BLaER1 (cell line): ENCODE data around the gene APCDD1.

ENCODE experiments used
- H3K27ac ChIP-seq: shearing (Covaris generic); formaldehyde crosslinking; 2 replicates; pipeline ENCODE4 v1.8.1; 2022
- H3K27me3 ChIP-seq: shearing (Covaris generic); formaldehyde crosslinking; 2 replicates; pipeline ENCODE4 v1.8.1; 2022
- H3K36me3 ChIP-seq: shearing (Covaris generic); formaldehyde crosslinking; 2 replicates; pipeline ENCODE4 v1.8.1; 2022
- H3K4me1 ChIP-seq: shearing (Covaris generic); formaldehyde crosslinking; 2 replicates; pipeline ENCODE4 v1.8.1; 2022
- H3K4me2 ChIP-seq: shearing (Covaris generic); formaldehyde crosslinking; 2 replicates; pipeline ENCODE4 v1.8.1; 2022
- H3K4me3 ChIP-seq: shearing (Covaris generic); formaldehyde crosslinking; 2 replicates; pipeline ENCODE4 v1.8.1; 2022
- H3K9ac ChIP-seq: shearing (Covaris generic); formaldehyde crosslinking; 2 replicates; pipeline ENCODE4 v1.8.1; 2022
- H3K9me3 ChIP-seq: shearing (Covaris generic); formaldehyde crosslinking; 2 replicates; pipeline ENCODE4 v1.8.1; 2022
- H4K20me1 ChIP-seq: shearing (Covaris generic); formaldehyde crosslinking; 2 replicates; pipeline ENCODE4 v1.8.1; 2022
- Cebpa-rat ChIP-seq: shearing (Covaris generic); IDR thresholded peaks from 2 replicates; pipeline ENCODE4 v1.8.1; 2022

The APCDD1 gene

GRCh38 chr18:10519366-10519765, 64.9 kb downstream of the APCDD1 start:
- Histone ChIP-seq H3K9me3 (no peaks in the 10 kb centered on the region; the same call in 1 of the 2 replicates), H3K27ac (peak overlapping the region; percentile 33), H3K27me3 (no peaks in the 10 kb centered on the region), H3K36me3 (no peaks in the 10 kb centered on the region), H3K4me1 (peaks cover 27% of the 10 kb centered on the region), H4K20me1 (no peaks in the 10 kb centered on the region), H3K4me3 (no peak overlapping the region), H3K9ac (no peak overlapping the region), H3K4me2 (peak overlapping the region; percentile 78)
- no peak for TF ChIP-seq Cebpa-rat

GRCh38 chr18:10519999-10520935, 65.8 kb downstream of the APCDD1 start:
- Histone ChIP-seq H3K27ac (peak overlapping the region; percentile 33; the same call in 1 of the 2 replicates), H3K9me3 (no peaks in the 10 kb centered on the region; the same call in 1 of the 2 replicates), H4K20me1 (no peaks in the 10 kb centered on the region), H3K27me3 (no peaks in the 10 kb centered on the region), H3K4me1 (peaks cover 32% of the 10 kb centered on the region), H3K9ac (no peak overlapping the region), H3K36me3 (no peaks in the 10 kb centered on the region), H3K4me3 (no peak overlapping the region; the same call in 1 of the 2 replicates), H3K4me2 (peak overlapping the region; percentile 78)
- TF ChIP-seq Cebpa-rat, result no peak

- Histone ChIP-seq H3K27me3 (no peaks in the 10 kb centered on the region), H3K27ac (no peak overlapping the region), H3K4me2 (no peak overlapping the region), H3K4me1 (peaks cover 37% of the 10 kb centered on the region), H3K4me3 (no peak overlapping the region), H4K20me1 (peaks cover 4% of the 10 kb centered on the region; the same call in 1 of the 2 replicates), H3K9ac (no peak overlapping the region), H3K9me3 (no peaks in the 10 kb centered on the region; the same call in 1 of the 2 replicates), H3K36me3 (no peaks in the 10 kb centered on the region)
- TF ChIP-seq Cebpa-rat, result no peak
Measured at GRCh38 chr18:10521566-10521965, 67.1 kb downstream of the APCDD1 start.

GRCh38 chr18:10522574-10522973, 68.1 kb downstream of the APCDD1 start:
- Histone ChIP-seq H3K27ac (no peak overlapping the region), H4K20me1 (peaks cover 14% of the 10 kb centered on the region), H3K36me3 (no peaks in the 10 kb centered on the region), H3K4me2 (no peak overlapping the region), H3K9me3 (no peaks in the 10 kb centered on the region), H3K9ac (no peak overlapping the region), H3K27me3 (no peaks in the 10 kb centered on the region), H3K4me1 (peaks cover 44% of the 10 kb centered on the region), H3K4me3 (no peak overlapping the region)
- TF ChIP-seq Cebpa-rat, result no peak

GRCh38 chr18:10523544-10523943, 69.1 kb downstream of the APCDD1 start:
- no peak overlapping the region for H3K4me3 ChIP-seq
- no peaks in the 10 kb centered on the region for H3K27me3 ChIP-seq
- no peaks in the 10 kb centered on the region for H3K36me3 ChIP-seq
- peaks cover 23% of the 10 kb centered on the region for H4K20me1 ChIP-seq
- H3K27ac ChIP-seq, result no peak overlapping the region
- H3K4me2 ChIP-seq, result no peak overlapping the region
- H3K4me1 ChIP-seq, result peaks cover 44% of the 10 kb centered on the region
- H3K9me3 ChIP-seq, result no peaks in the 10 kb centered on the region
- H3K9ac ChIP-seq, result no peak overlapping the region
- no peak for TF ChIP-seq Cebpa-rat

GRCh38 chr18:10524507-10525370, 70.3 kb downstream of the APCDD1 start:
- no peaks in the 10 kb centered on the region for H3K27me3 ChIP-seq
- H4K20me1 ChIP-seq, result peaks cover 35% of the 10 kb centered on the region
- H3K4me1 ChIP-seq, result peaks cover 35% of the 10 kb centered on the region
- no peaks in the 10 kb centered on the region for H3K36me3 ChIP-seq
- H3K4me2 ChIP-seq, result peak overlapping the region; percentile 66
- no peak for TF ChIP-seq Cebpa-rat
- no peaks in the 10 kb centered on the region for H3K9me3 ChIP-seq
- H3K9ac ChIP-seq, result no peak overlapping the region
- no peak overlapping the region for H3K27ac ChIP-seq
- peak overlapping the region; percentile 75 for H3K4me3 ChIP-seq

GRCh38 chr18:10525371-10525691, 70.9 kb downstream of the APCDD1 start:
- peaks cover 33% of the 10 kb centered on the region for H3K4me1 ChIP-seq
- H3K27me3 ChIP-seq, result no peaks in the 10 kb centered on the region
- H3K27ac ChIP-seq, result no peak overlapping the region
- peaks cover 41% of the 10 kb centered on the region for H4K20me1 ChIP-seq
- no peak for TF ChIP-seq Cebpa-rat
- H3K36me3 ChIP-seq, result no peaks in the 10 kb centered on the region
- H3K4me2 ChIP-seq, result peak overlapping the region; percentile 66
- H3K9me3 ChIP-seq, result no peaks in the 10 kb centered on the region
- H3K4me3 ChIP-seq, result peak overlapping the region; percentile 75
- no peak overlapping the region for H3K9ac ChIP-seq

GRCh38 chr18:10525697-10526560, 71.5 kb downstream of the APCDD1 start, which contains the start of gene NAPG:
Gene NAPG (plus strand): TSS chr18:10526027. CDS start chr18:10526103, 76 bp downstream.
- peak within 1 kb of the TSS; percentile 75 for H3K4me3 ChIP-seq
- no peak for TF ChIP-seq Cebpa-rat
- H3K27me3 ChIP-seq, result no peaks in the 10 kb centered on the region
- no peaks in the 10 kb centered on the region for H3K9me3 ChIP-seq
- peak within 1 kb of the TSS; percentile 72 for H3K27ac ChIP-seq
- peak within 1 kb of the TSS; percentile 95 for H3K4me2 ChIP-seq
- H3K36me3 ChIP-seq, result no peaks in the 10 kb centered on the region
- peaks cover 47% of the 10 kb centered on the region for H4K20me1 ChIP-seq
- H3K9ac ChIP-seq, result peak within 1 kb of the TSS; percentile 77
- H3K4me1 ChIP-seq, result peaks cover 33% of the 10 kb centered on the region

- H3K9me3 ChIP-seq, result no peaks in the 10 kb centered on the region
- no peaks in the 10 kb centered on the region for H3K36me3 ChIP-seq
- H3K9ac ChIP-seq, result peak overlapping the region; percentile 77
- H3K27me3 ChIP-seq, result no peaks in the 10 kb centered on the region
- TF ChIP-seq Cebpa-rat, result no peak
- H3K4me1 ChIP-seq, result peaks cover 33% of the 10 kb centered on the region
- H3K4me2 ChIP-seq, result peak overlapping the region; percentile 95
- H4K20me1 ChIP-seq, result peaks cover 51% of the 10 kb centered on the region
- H3K27ac ChIP-seq, result peak overlapping the region; percentile 72
- H3K4me3 ChIP-seq, result peak overlapping the region; percentile 75
Measured at GRCh38 chr18:10526561-10526949, 72.1 kb downstream of the APCDD1 start.
